ENCODE results near the gene SLC10A3. TPM values are rescaled to one million over a fixed set of nuclear protein-coding genes. Genes with fewer than 3 reads are reported as not detected.

Gene SLC10A3
- total and polyA plus RNA-seq, 2 donors (not counting 1 experiment from before 2014, with no cell fraction given) = 17.9 to 36.9 TPM

DNA sequence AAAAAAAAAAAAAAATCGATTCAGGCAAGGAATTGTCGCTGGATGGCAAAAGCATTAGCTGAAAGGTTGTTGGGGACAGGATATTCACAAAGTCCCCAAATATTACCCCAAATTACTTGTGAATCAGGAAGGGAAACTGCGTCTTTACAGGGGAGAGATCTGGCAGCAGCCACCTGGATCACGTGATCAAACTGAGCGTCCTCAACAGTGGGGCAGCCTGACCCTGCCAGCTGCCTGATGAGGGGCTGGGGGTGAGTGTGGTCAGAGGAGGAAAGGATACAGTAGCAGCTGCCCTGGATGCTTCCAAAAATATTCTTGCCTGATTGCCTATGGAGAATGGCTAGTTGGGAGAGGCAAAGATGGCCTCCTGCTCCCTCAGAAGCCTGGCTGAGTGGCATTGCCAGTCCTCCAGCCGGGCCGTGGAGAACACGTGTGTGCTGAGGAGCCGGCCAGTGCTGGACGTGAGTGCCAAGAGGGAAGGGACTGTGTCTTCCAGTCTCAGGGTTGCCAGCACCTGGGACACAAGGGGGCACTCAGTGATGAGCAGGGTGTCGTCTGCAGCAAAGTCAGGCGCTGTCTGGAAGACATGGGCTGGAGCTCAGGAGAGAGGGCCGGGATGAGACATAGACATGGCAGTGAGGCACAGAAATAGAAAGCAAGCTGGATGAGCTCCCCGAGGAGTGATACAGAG lies 8.4 kb downstream of the SLC10A3 start:
- Histone ChIP-seq H3K4me1 (ENCODE audit: control insufficient read depth in 2 of 2, insufficient read depth in 2 of 2, low read length in 2 of 2) (peaks cover 11 to 31% of the 10 kb centered on the region in 2 donors), H3K79me2 (ENCODE audit: control insufficient read depth, insufficient read depth, low read length) (peaks cover 15% of the 10 kb centered on the region), H4K20me1 (ENCODE audit: control insufficient read depth, insufficient read depth, low read length, poor library complexity, severe bottlenecking) (no peaks in the 10 kb centered on the region), H3K4me2 (replicated peaks; ENCODE audit: low read depth, low read length, poor library complexity, severe bottlenecking) (no peak overlapping the region), H3K4me3 (ENCODE audit: control extremely low read depth in 1 of 5, extremely low read depth in 1 of 5, insufficient read depth in 1 of 5, low read depth in 2 of 5, low read length in 4 of 5) (no peak overlapping the region), H3K9me3 (ENCODE audit: control extremely low read depth in 1 of 3, control insufficient read depth in 2 of 3, insufficient read depth in 1 of 3, low read length in 2 of 3) (no peaks in the 10 kb centered on the region), H2AFZ (ENCODE audit: insufficient read depth, low read depth, low read length, poor library complexity, severe bottlenecking) (no peak overlapping the region), H3K36me3 (replicated peaks in 1 of 2; ENCODE audit: control extremely low read depth in 1 of 2, control insufficient read depth in 1 of 2, extremely low read depth in 1 of 2, insufficient read depth in 2 of 2, low read length in 1 of 2) (peaks cover 0 to 8% of the 10 kb centered on the region in 2 experiments), H3K27me3 (replicated peaks in 1 of 4; ENCODE audit: control extremely low read depth in 1 of 4, control insufficient read depth in 3 of 4, insufficient read depth in 4 of 4, low read length in 3 of 4) (no peaks in the 10 kb centered on the region), H3K9ac (ENCODE audit: low read length) (no peak overlapping the region), H3K27ac (ENCODE audit: low read length in 2 of 2) (no peak overlapping the region)
- WGBS (ENCODE audit: insufficient coverage) = 93% methylated on average over 8 of the region's 14 CpGs
- Mint-ChIP-seq H3K4me1 (peaks cover 21% of the 10 kb centered on the region), H3K4me3 (no peak overlapping the region), H3K27ac (no peak overlapping the region), H3K9me3 (ENCODE audit: insufficient read depth) (no peaks in the 10 kb centered on the region), H3K27me3 (no peaks in the 10 kb centered on the region)
- TF ChIP-seq EZH2 (IDR thresholded peaks at IDR 0.05; ENCODE audit: borderline replicate concordance, insufficient read depth, low read depth, low read length, poor library complexity, severe bottlenecking) = no peak
- no peak for TF ChIP-seq CTCF (IDR thresholded peaks at IDR 0.05)
- DNase-seq = no peak
- POLR2A ChIA-PET = no interaction called here
- intact Hi-C loops (cut with micrococcal nuclease) = no loop called here
- no peak for ATAC-seq (ENCODE audit: low read depth)
- CTCF ChIA-PET = interaction anchor here (1.4 kb wide), 1 partner anchor 83 kb away, joined by 6 read pairs; the partner anchor contains the start of gene RPL10

DNA sequence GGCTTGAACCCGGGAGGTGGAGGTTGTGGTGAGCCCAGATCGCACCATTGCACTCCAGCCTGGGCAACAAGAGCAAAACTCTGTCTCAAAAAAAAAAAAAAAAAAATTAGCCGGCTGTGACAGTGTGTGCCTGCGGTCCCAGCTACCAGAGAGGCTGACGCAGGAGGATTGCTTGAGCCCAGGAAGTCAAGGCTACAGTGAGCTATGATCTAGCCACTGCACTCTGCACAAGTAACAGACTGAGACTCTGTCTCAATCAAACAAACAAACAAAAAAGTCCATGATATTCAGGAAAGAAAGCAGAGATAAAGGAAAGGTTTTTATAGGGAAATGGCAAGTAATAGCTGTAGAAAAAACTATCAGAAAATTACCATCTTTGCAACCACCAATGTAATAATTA lies 9.2 kb downstream of the SLC10A3 start:
- H3K4me1 Mint-ChIP-seq = peaks cover 19% of the 10 kb centered on the region
- ATAC-seq (ENCODE audit: low read depth) = no peak
- no peak overlapping the region for H3K9ac ChIP-seq (ENCODE audit: low read length)
- POLR2A ChIA-PET = no interaction called here
- H4K20me1 ChIP-seq (ENCODE audit: control insufficient read depth, insufficient read depth, low read length, poor library complexity, severe bottlenecking) = no peaks in the 10 kb centered on the region
- no peaks in the 10 kb centered on the region for H3K27me3 Mint-ChIP-seq
- WGBS (ENCODE audit: insufficient coverage) = no CpG with 5 or more reads among the region's 5 CpGs
- DNase-seq = no peak
- no peak overlapping the region for H2AFZ ChIP-seq (ENCODE audit: insufficient read depth, low read depth, low read length, poor library complexity, severe bottlenecking)
- no peak overlapping the region for H3K27ac ChIP-seq (ENCODE audit: low read length in 2 of 2)
- peaks cover 0 to 8% of the 10 kb centered on the region in 2 experiments for H3K36me3 ChIP-seq (replicated peaks in 1 of 2; ENCODE audit: control extremely low read depth in 1 of 2, control insufficient read depth in 1 of 2, extremely low read depth in 1 of 2, insufficient read depth in 2 of 2, low read length in 1 of 2)
- no peak for TF ChIP-seq CTCF (IDR thresholded peaks at IDR 0.05)
- TF ChIP-seq EZH2 (IDR thresholded peaks at IDR 0.05; ENCODE audit: borderline replicate concordance, insufficient read depth, low read depth, low read length, poor library complexity, severe bottlenecking) = no peak
- peak overlapping the region; percentile 60 for H3K27ac Mint-ChIP-seq
- CTCF ChIA-PET = interaction anchor here (0.9 to 1.4 kb wide), 2 partner anchors 29 to 83 kb away, joined by 3 to 6 read pairs; partner anchors contain the start of gene RPL10
- intact Hi-C loops (cut with micrococcal nuclease) = no loop called here
- no peaks in the 10 kb centered on the region for H3K9me3 Mint-ChIP-seq (ENCODE audit: insufficient read depth)
- H3K4me3 ChIP-seq (ENCODE audit: control extremely low read depth in 1 of 5, extremely low read depth in 1 of 5, insufficient read depth in 1 of 5, low read depth in 2 of 5, low read length in 4 of 5) = no peak overlapping the region
- H3K4me3 Mint-ChIP-seq = peak overlapping the region; percentile 38
- H3K9me3 ChIP-seq (ENCODE audit: control extremely low read depth in 1 of 3, control insufficient read depth in 2 of 3, insufficient read depth in 1 of 3, low read length in 2 of 3) = no peaks in the 10 kb centered on the region
- H3K79me2 ChIP-seq (ENCODE audit: control insufficient read depth, insufficient read depth, low read length) = peaks cover 15% of the 10 kb centered on the region
- H3K27me3 ChIP-seq (replicated peaks in 1 of 4; ENCODE audit: control extremely low read depth in 1 of 4, control insufficient read depth in 3 of 4, insufficient read depth in 4 of 4, low read length in 3 of 4) = no peaks in the 10 kb centered on the region
- peaks cover 11 to 27% of the 10 kb centered on the region in 2 donors for H3K4me1 ChIP-seq (ENCODE audit: control insufficient read depth in 2 of 2, insufficient read depth in 2 of 2, low read length in 2 of 2)
- H3K4me2 ChIP-seq (replicated peaks; ENCODE audit: low read depth, low read length, poor library complexity, severe bottlenecking) = no peak overlapping the region

Data from B cell (primary cell).